Suprapubic skin (tissue), 4 donors: ENCODE measurements around the gene SFI1. TPM values are rescaled to one million over a fixed set of nuclear protein-coding genes. Genes with fewer than 3 reads are reported as not detected.

Source experiments
- DNase-seq, 2 donors: peaks; one replicate each; pipeline ENCODE4 v3.0.0-alpha.2; 2019; ENCODE audit warnings: low spot score in 2 of 2
- H3K27ac ChIP-seq: fragments of 200-600 bp; sonication (generic); one replicate; pipeline ENCODE4 v1.5.1; 2019
- H3K27me3 ChIP-seq: fragments of 200-600 bp; sonication (generic); one replicate; pipeline ENCODE4 v1.5.1; 2019
- H3K36me3 ChIP-seq: fragments of 200-600 bp; sonication (generic); one replicate; pipeline ENCODE4 v1.5.1; 2019
- H3K4me1 ChIP-seq: fragments of 200-600 bp; sonication (generic); one replicate; pipeline ENCODE4 v1.5.1; 2019
- H3K4me3 ChIP-seq: fragments of 200-600 bp; sonication (generic); one replicate; pipeline ENCODE4 v1.5.1; 2019; ENCODE audit warnings: mild to moderate bottlenecking
- H3K9me3 ChIP-seq: fragments of 200-600 bp; sonication (generic); one replicate; pipeline ENCODE4 v1.5.1; 2019
- EP300 ChIP-seq: sonication (generic); formaldehyde crosslinking; IDR thresholded peaks from one replicate; pipeline ENCODE4 v1.6.1; 2017; ENCODE audit warnings: antibody characterized with exemption
- POLR2A ChIP-seq, 2 donors: fragments of 450-650 bp; IDR thresholded peaks; one replicate each; pipeline ENCODE4 v1.6.1; 2017; ENCODE audit warnings: antibody characterized with exemption in 2 of 2, mild to moderate bottlenecking in 2 of 2, moderate library complexity in 2 of 2
- POLR2AphosphoS5 ChIP-seq, 3 donors: sonication (generic); formaldehyde crosslinking; IDR thresholded peaks; one replicate each; pipeline ENCODE4 v1.6.1; 2017; ENCODE audit warnings: antibody characterized with exemption in 3 of 3
- WGBS: methylation state at CpG from one replicate; pipeline ENCODE4 v1.1.5; 2018; 5-methylcytosine and 5-hydroxymethylcytosine counted together
- total RNA-seq, 4 donors: library from RNA; depleted of rRNA; stranded (reverse); fragments of >200 nt; gene quantifications; one replicate each; pipeline ENCODE4 v1.1.0, GENCODE V29; 2016
- TF ChIP-seq, protein P1 (sequence below), 2 donors: fragments of 200-600 bp in 1 of 2; fragments of 450-650 bp in 1 of 2; sonication (generic) in 1 of 2; IDR thresholded peaks; one replicate each; pipeline ENCODE4 v1.5.1; 2016 to 2019; ENCODE audit warnings: antibody characterized with exemption in 2 of 2, mild to moderate bottlenecking in 1 of 2, moderate library complexity in 1 of 2

Gene SFI1
- total RNA-seq, 4 donors from 2014 or later: 21.2 to 128 (median 40.7) TPM

DNA sequence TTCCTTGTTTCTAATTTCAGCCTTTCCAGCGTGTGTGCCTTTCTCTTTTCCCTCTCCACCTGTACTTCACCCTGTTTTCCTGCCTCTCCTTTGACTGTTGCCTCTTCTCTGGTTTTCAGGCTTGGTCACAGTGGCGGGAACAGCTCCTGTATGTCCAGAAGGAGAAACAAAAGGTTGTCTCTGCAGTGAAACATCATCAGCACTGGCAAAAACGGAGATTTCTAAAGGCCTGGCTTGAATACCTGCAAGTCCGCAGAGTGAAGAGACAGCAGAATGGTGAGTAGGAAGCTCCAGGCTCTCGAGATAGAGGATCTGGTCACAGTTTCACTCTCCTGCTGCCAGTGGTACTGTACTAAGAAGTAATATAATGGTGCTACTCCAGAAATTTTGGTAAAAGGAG, 76.6 kb downstream of the SFI1 start:
- Histone ChIP-seq H3K36me3 (peaks cover 35% of the 10 kb centered on the region), H3K27ac (no peak overlapping the region), H3K4me1 (no peaks in the 10 kb centered on the region), H3K27me3 (no peaks in the 10 kb centered on the region), H3K9me3 (no peaks in the 10 kb centered on the region), H3K4me3 (no peak overlapping the region)
- TF ChIP-seq POLR2AphosphoS5 (IDR thresholded peaks at IDR 0.05): no peak
- TF ChIP-seq POLR2A (IDR thresholded peaks at IDR 0.05): no peak
- no peak for TF ChIP-seq EP300
- TF ChIP-seq, protein P1, sequence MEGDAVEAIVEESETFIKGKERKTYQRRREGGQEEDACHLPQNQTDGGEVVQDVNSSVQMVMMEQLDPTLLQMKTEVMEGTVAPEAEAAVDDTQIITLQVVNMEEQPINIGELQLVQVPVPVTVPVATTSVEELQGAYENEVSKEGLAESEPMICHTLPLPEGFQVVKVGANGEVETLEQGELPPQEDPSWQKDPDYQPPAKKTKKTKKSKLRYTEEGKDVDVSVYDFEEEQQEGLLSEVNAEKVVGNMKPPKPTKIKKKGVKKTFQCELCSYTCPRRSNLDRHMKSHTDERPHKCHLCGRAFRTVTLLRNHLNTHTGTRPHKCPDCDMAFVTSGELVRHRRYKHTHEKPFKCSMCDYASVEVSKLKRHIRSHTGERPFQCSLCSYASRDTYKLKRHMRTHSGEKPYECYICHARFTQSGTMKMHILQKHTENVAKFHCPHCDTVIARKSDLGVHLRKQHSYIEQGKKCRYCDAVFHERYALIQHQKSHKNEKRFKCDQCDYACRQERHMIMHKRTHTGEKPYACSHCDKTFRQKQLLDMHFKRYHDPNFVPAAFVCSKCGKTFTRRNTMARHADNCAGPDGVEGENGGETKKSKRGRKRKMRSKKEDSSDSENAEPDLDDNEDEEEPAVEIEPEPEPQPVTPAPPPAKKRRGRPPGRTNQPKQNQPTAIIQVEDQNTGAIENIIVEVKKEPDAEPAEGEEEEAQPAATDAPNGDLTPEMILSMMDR (IDR thresholded peaks at IDR 0.05): no peak
- 90% methylated on average over 5 of the region's 5 CpGs for whole genome bisulfite sequencing
- DNase-seq: no peak

DNA sequence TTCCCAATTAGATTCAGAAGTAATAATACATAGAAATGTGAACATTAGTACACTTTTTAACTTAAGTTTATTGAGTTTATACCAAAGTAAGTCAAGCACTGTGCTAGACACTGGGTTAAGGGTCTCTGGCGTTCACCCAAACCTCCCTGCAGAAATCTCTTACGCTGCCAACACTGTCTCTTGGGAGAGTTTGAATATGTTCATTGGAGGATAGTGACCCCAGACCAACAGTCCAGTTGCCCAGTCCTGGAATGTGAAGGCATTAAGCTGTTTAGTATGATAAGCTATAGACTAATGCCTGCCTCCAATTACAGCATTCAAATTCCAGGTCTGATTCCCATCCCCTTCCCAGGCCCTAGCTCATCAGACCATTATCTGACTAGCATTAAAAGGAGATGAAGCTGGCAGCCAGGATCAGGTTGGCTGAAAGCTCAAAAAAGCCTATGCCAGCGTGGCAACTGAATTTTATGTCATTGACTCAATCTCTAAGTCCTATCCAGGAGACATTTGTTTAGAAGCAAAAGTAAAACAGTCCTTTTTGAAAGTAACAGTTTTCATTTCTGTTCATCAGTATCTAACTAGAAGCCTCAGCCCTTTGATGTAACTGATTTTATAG, 77.8 kb downstream of the SFI1 start:
- Histone ChIP-seq H3K27ac (no peak overlapping the region), H3K36me3 (peaks cover 45% of the 10 kb centered on the region), H3K4me1 (no peaks in the 10 kb centered on the region), H3K9me3 (no peaks in the 10 kb centered on the region), H3K27me3 (no peaks in the 10 kb centered on the region), H3K4me3 (no peak overlapping the region)
- no peak for TF ChIP-seq POLR2A (IDR thresholded peaks at IDR 0.05)
- no peak for TF ChIP-seq EP300
- TF ChIP-seq, protein P1 (IDR thresholded peaks at IDR 0.05): no peak
- TF ChIP-seq POLR2AphosphoS5 (IDR thresholded peaks at IDR 0.05): no peak
- DNase-seq: no peak
- 96% methylated on average over 3 of the region's 3 CpGs for WGBS

DNA sequence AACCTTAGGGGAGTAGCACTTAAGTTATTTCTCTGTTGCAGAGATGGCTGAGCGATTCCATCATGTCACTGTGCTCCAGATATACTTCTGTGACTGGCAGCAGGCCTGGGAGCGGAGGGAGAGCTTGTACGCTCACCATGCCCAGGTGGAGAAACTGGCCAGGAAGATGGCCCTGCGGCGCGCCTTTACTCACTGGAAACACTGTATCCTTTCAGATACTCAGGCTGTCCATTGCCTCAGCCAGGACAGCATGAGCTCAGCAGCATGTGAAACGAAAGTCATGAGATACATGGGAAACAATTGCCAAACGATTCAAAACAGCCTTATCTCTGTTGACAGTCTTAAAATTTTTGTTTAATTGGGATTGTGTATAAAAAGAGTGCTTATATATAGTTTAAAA, 78.9 kb downstream of the SFI1 start:
- Histone ChIP-seq H3K27me3 (no peaks in the 10 kb centered on the region), H3K4me1 (no peaks in the 10 kb centered on the region), H3K36me3 (peaks cover 52% of the 10 kb centered on the region), H3K27ac (no peak overlapping the region), H3K9me3 (no peaks in the 10 kb centered on the region), H3K4me3 (no peak overlapping the region)
- no peak for DNase-seq
- 94% methylated on average over 8 of the region's 8 CpGs for WGBS
- TF ChIP-seq POLR2A (IDR thresholded peaks at IDR 0.05): no peak
- TF ChIP-seq POLR2AphosphoS5 (IDR thresholded peaks at IDR 0.05): no peak
- no peak for TF ChIP-seq EP300
- TF ChIP-seq, protein P1 (IDR thresholded peaks at IDR 0.05): no peak

DNA sequence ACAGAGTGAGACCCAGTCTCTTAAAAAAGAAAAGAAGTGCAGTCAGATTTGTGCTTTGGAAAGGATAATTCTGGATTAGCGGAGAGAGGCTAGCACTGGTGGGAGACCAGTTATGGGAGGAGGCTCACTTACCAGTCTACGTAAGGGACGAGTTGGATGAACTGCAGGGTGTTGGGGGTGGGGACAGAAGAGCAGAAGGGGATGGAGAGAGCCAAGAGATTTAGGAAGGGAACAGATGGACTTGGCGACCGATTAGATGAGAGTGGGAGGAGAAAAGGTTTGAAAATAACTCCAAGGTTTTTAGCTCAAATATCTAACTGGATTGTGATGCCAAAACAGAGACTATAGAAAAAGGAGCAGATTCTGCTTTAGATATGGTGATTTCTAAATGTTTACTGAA, 81.4 kb downstream of the SFI1 start:
- H3K36me3 ChIP-seq: peaks cover 57% of the 10 kb centered on the region

DNA sequence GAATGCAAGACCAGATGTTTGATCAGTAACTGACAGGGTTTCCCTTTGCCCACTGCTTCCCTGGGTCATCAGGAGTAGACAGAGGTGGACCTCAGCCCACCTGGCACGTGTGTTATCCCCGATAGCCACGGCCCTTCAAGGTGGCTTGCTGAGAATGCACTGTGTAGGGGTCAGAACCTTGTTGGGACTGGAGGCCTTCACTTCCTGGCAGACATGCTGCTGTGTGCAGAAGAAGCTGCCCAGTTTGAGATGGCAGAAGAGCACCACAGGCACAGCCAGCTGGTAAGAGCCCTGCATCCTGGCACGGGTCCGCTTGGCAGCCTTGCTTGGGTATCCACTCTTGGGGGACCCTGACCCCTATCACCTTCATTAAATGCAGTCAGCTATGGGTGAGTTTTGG, 81.8 kb downstream of the SFI1 start:
- TF ChIP-seq POLR2AphosphoS5 (IDR thresholded peaks at IDR 0.05) (no peak), POLR2A (IDR thresholded peaks at IDR 0.05) (no peak), EP300 (no peak)
- TF ChIP-seq, protein P1 (IDR thresholded peaks at IDR 0.05): no peak
- WGBS: 92% methylated on average over 5 of the region's 5 CpGs
- H3K36me3 ChIP-seq: peaks cover 57% of the 10 kb centered on the region

More for the DNA sequence above, 81.4 kb downstream of the SFI1 start:
- no peaks in the 10 kb centered on the region for H3K4me1 ChIP-seq
- DNase-seq: no peak
- H3K27ac ChIP-seq: no peak overlapping the region
- TF ChIP-seq, protein P1 (IDR thresholded peaks at IDR 0.05): no peak
- TF ChIP-seq POLR2A (IDR thresholded peaks at IDR 0.05) (no peak), POLR2AphosphoS5 (IDR thresholded peaks at IDR 0.05) (no peak), EP300 (no peak)
- no peak overlapping the region for H3K4me3 ChIP-seq
- no peaks in the 10 kb centered on the region for H3K27me3 ChIP-seq
- H3K9me3 ChIP-seq: no peaks in the 10 kb centered on the region
- WGBS: 84% methylated on average over 5 of the region's 5 CpGs

More for the DNA sequence above, 81.8 kb downstream of the SFI1 start:
- Histone ChIP-seq H3K9me3 (no peaks in the 10 kb centered on the region), H3K27me3 (no peaks in the 10 kb centered on the region), H3K4me1 (no peaks in the 10 kb centered on the region), H3K4me3 (no peak overlapping the region), H3K27ac (no peak overlapping the region)
- DNase-seq: no peak
